Inferior parietal cortex (tissue), 1 donor: ENCODE results near the gene AFP.
"Not testable (repeated sequence)": the region's sequence is repeated elsewhere in the genome, so short reads cannot be mapped to it uniquely, and the experiment has no call there.

Source experiments
- DNase-seq: peaks from one replicate; pipeline ENCODE4 v3.0.0-alpha.2; 2016; ENCODE audit errors: extremely low spot score

The AFP gene

GRCh38 chr4:73435984-73436383, at the start of gene AFP:
AFP (plus strand) TSS chr4:73436221; CDS start chr4:73436263, 42 bp downstream.
- no peak for DNase-seq

GRCh38 chr4:73387552-73387951, 48.5 kb upstream of the AFP start:
- no peak for DNase-seq

DNA sequence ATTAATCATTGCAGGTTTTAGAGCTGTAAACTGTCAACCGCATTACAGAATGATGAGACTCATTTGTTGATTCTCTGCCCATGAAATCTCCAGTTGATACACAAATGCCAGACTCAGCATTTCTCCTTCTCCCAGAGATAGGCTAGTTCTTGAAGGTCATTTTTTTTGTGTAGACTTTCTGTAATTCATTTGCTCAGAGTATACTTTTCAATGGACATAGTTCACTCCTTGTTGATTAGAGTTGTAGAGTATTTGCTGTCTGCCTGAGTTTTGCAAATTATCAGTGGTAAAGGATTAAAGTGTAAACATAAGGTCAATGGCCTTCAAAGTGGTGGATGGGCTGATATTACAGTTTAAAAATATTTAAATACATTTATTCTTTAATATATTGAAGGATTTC, 47.1 kb upstream of the AFP start:
- DNase-seq: no peak

- DNase-seq: not testable (repeated sequence)
Observed at GRCh38 chr4:73389663-73390062, 46.4 kb upstream of the AFP start.

GRCh38 chr4:73391774-73392173, 44.2 kb upstream of the AFP start:
- no peak for DNase-seq

GRCh38 chr4:73392936-73393335, 43.1 kb upstream of the AFP start:
- no peak for DNase-seq

DNA sequence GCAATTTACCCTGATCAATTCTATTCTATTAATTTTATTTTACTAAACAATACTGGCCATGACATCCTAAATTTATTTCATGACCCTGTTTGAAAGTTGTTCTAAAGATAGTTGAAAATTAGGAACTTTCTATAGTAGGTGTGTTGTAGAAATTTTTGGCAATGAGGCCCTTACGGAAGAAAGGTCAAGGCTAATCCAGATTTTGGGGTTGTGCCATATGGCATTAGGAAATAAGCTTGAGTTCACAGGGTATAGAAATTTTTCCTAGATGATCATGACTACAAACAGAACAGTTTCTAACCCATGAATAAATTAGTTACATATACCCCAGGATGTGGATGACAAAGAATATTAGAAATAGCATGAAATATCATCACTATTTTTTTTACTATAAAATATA, 39.7 kb upstream of the AFP start:
- DNase-seq: no peak

GRCh38 chr4:73396993-73397972, 38.7 kb upstream of the AFP start:
- DNase-seq: no peak

DNA sequence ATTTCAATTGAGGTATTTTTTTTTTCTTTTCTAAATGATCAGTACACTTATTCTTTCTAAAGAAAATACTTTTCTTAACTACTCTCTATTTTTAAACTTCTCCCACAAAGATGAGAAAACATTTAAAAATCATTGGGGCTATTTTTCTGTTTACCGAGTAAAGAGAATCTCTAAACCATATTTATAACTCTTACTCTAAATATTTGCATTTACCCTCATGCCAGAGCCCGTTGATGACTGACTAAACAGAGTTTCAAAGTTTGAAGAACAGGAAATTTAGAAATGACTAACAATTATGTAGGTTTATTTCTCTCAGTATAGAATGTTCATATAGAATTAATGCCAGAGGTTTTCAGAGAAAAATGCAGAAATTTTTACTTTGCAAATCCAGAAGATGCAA, 34.6 kb upstream of the AFP start:
- DNase-seq: no peak

DNA sequence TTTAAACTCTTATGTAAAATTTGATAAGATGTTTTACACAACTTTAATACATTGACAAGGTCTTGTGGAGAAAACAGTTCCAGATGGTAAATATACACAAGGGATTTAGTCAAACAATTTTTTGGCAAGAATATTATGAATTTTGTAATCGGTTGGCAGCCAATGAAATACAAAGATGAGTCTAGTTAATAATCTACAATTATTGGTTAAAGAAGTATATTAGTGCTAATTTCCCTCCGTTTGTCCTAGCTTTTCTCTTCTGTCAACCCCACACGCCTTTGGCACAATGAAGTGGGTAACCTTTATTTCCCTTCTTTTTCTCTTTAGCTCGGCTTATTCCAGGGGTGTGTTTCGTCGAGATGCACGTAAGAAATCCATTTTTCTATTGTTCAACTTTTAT, 32.0 kb upstream of the AFP start, which contains the start of gene ALB:
Gene ALB, plus strand, starts transcription at position 246 of the 400 bp plus-strand sequence. Its CDS starts 41 bp downstream, at position 287.
- DNase-seq: no peak

GRCh38 chr4:73404457-73404856, 31.6 kb upstream of the AFP start:
- DNase-seq: no peak

GRCh38 chr4:73405138-73405537, 30.9 kb upstream of the AFP start:
- DNase-seq: no peak

DNA sequence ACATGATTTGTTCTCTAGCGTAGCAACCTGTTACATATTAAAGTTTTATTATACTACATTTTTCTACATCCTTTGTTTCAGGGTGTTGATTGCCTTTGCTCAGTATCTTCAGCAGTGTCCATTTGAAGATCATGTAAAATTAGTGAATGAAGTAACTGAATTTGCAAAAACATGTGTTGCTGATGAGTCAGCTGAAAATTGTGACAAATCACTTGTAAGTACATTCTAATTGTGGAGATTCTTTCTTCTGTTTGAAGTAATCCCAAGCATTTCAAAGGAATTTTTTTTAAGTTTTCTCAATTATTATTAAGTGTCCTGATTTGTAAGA, 29.5 kb upstream of the AFP start:
- DNase-seq: no peak

DNA sequence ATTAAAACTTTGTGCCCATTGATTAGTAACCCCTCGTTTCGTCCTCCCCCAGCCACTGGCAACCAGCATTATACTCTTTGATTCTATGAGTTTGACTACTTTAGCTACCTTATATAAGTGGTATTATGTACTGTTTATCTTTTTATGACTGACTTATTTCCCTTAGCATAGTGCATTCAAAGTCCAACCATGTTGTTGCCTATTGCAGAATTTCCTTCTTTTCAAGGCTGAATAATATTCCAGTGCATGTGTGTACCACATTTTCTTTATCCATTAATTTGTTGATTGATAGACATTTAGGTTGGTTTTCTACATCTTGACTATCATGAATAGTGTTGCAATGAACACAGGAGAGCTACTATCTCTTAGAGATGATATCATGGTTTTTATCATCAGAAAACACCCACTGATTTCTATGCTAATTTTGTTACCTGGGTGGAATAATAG, 28.8 kb upstream of the AFP start:
- DNase-seq: no peak

DNA sequence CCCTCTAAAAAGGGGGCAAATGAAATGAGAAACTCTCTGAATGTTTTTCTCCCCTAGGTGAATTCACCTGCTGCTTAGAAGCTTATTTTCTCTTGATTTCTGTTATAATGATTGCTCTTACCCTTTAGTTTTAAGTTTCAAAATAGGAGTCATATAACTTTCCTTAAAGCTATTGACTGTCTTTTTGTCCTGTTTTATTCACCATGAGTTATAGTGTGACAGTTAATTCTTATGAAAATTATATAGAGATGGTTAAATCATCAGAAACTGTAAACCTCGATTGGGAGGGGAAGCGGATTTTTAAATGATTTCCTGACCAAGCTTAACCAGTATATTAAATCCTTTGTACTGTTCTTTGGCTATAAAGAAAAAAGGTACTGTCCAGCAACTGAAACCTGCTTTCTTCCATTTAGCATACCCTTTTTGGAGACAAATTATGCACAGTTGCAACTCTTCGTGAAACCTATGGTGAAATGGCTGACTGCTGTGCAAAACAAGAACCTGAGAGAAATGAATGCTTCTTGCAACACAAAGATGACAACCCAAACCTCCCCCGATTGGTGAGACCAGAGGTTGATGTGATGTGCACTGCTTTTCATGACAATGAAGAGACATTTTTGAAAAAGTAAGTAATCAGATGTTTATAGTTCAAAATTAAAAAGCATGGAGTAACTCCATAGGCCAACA, 27.7 kb upstream of the AFP start:
- no peak for DNase-seq

GRCh38 chr4:73409012-73409862, 26.8 kb upstream of the AFP start:
- no peak for DNase-seq

GRCh38 chr4:73409978-73410548, 26.0 kb upstream of the AFP start:
- no peak for DNase-seq

DNA sequence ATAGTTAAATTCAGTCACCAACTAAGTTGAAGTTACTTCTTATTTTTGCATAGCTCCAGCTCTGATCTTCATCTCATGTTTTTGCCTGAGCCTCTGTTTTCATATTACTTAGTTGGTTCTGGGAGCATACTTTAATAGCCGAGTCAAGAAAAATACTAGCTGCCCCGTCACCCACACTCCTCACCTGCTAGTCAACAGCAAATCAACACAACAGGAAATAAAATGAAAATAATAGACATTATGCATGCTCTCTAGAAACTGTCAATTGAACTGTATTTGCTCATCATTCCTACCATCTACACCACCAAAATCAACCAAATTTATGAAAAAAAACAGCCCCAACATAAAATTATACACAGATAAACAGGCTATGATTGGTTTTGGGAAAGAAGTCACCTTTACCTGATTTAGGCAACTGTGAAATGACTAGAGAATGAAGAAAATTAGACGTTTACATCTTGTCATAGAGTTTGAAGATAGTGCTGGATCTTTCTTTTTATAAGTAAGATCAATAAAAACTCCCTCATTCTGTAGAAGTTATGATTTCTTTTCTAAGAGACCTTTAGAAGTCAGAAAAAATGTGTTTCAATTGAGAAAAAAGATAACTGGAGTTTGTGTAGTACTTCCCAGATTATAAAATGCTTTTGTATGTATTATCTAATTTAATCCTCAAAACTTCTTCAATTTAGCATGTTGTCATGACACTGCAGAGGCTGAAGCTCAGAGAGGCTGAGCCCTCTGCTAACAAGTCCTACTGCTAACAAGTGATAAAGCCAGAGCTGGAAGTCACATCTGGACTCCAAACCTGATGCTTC, 24.9 kb upstream of the AFP start:
- DNase-seq: no peak

DNA sequence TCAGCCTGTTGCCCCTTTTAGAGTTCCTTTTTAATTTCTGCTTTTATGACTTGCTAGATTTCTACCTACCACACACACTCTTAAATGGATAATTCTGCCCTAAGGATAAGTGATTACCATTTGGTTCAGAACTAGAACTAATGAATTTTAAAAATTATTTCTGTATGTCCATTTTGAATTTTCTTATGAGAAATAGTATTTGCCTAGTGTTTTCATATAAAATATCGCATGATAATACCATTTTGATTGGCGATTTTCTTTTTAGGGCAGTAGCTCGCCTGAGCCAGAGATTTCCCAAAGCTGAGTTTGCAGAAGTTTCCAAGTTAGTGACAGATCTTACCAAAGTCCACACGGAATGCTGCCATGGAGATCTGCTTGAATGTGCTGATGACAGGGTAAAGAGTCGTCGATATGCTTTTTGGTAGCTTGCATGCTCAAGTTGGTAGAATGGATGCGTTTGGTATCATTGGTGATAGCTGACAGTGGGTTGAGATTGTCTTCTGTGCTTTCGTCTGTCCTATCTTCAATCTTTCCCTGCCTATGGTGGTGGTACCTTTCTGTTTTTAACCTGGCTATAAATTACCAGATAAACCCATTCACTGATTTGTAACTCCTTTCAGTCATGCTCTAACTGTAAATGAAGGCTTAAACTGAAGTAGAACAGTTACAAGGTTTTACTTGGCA, 24.1 kb upstream of the AFP start:
- DNase-seq: no peak

- no peak for DNase-seq
Observed at GRCh38 chr4:73413294-73413755, 22.7 kb upstream of the AFP start.
